ENCODE data around the gene ZNF296.

DNA sequence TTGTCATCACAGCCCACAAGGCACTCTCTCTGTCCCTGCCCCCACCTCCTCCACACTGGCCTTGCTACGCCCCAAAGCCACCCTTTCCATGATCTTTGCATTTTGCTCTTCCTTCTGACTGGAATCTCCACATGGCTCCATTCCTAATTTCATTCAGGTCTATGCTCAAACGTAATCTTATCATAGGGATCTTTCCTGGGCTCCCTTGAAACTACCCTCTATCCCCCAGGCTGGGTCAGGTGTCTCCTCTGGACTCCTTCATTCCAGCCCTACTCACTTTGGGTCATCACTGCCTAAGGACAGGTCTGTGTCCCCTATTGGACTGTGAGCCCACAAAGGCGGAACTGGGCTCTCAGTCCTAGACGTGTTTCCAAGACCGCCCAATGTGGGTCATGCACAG is 5.9 kb upstream of the ZNF296 start:
- TF ChIP-seq, protein P1, sequence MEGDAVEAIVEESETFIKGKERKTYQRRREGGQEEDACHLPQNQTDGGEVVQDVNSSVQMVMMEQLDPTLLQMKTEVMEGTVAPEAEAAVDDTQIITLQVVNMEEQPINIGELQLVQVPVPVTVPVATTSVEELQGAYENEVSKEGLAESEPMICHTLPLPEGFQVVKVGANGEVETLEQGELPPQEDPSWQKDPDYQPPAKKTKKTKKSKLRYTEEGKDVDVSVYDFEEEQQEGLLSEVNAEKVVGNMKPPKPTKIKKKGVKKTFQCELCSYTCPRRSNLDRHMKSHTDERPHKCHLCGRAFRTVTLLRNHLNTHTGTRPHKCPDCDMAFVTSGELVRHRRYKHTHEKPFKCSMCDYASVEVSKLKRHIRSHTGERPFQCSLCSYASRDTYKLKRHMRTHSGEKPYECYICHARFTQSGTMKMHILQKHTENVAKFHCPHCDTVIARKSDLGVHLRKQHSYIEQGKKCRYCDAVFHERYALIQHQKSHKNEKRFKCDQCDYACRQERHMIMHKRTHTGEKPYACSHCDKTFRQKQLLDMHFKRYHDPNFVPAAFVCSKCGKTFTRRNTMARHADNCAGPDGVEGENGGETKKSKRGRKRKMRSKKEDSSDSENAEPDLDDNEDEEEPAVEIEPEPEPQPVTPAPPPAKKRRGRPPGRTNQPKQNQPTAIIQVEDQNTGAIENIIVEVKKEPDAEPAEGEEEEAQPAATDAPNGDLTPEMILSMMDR (IDR thresholded peaks at IDR 0.05; ENCODE audit: insufficient read depth, low read length): no peak
- TF ChIP-seq, protein P2, sequence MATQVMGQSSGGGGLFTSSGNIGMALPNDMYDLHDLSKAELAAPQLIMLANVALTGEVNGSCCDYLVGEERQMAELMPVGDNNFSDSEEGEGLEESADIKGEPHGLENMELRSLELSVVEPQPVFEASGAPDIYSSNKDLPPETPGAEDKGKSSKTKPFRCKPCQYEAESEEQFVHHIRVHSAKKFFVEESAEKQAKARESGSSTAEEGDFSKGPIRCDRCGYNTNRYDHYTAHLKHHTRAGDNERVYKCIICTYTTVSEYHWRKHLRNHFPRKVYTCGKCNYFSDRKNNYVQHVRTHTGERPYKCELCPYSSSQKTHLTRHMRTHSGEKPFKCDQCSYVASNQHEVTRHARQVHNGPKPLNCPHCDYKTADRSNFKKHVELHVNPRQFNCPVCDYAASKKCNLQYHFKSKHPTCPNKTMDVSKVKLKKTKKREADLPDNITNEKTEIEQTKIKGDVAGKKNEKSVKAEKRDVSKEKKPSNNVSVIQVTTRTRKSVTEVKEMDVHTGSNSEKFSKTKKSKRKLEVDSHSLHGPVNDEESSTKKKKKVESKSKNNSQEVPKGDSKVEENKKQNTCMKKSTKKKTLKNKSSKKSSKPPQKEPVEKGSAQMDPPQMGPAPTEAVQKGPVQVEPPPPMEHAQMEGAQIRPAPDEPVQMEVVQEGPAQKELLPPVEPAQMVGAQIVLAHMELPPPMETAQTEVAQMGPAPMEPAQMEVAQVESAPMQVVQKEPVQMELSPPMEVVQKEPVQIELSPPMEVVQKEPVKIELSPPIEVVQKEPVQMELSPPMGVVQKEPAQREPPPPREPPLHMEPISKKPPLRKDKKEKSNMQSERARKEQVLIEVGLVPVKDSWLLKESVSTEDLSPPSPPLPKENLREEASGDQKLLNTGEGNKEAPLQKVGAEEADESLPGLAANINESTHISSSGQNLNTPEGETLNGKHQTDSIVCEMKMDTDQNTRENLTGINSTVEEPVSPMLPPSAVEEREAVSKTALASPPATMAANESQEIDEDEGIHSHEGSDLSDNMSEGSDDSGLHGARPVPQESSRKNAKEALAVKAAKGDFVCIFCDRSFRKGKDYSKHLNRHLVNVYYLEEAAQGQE (IDR thresholded peaks at IDR 0.05; ENCODE audit: insufficient replicate concordance, low read depth): no peak
- TF ChIP-seq POLR2AphosphoS5 (IDR thresholded peaks at IDR 0.05; ENCODE audit: low read depth) (no peak), GABPA (IDR thresholded peaks at IDR 0.05; ENCODE audit: low read depth) (no peak)

All from HL-60 (cell line).